CD14-positive monocyte (primary cell): ENCODE results near the gene VAMP4. TPM values are rescaled to one million over a fixed set of nuclear protein-coding genes. Genes with fewer than 3 reads are reported as not detected.

Experiments
- DNase-seq, 3 donors: peaks; one replicate each; pipeline ENCODE4 v3.0.0-alpha.2; 2011 to 2022
- H2AFZ ChIP-seq: 2 replicates; pipeline ENCODE4 v1.6.0; 2012; ENCODE audit warnings: mild to moderate bottlenecking, low read depth, low read length, inconsistent platforms; ENCODE audit not compliant: insufficient read depth, poor library complexity, severe bottlenecking
- H3K27ac ChIP-seq, 2 donors: 1 replicate in 1 of 2; 2 replicates in 1 of 2; pipeline ENCODE4 v1.5.1; 2012 to 2013; ENCODE audit warnings: low read length in 2 of 2, control low read depth in 1 of 2, inconsistent platforms in 1 of 2, low read depth in 1 of 2, mild to moderate bottlenecking in 1 of 2
- H3K27me3 ChIP-seq, 2 donors: one replicate each; pipeline versions ENCODE4 v1.6.0 to v1.6.1; 2011 to 2013; ENCODE audit warnings: low read length in 2 of 2; ENCODE audit not compliant: control insufficient read depth in 2 of 2, insufficient read depth in 2 of 2
- H3K36me3 ChIP-seq, 2 donors: replicated peaks in 1 of 2; 1 replicate in 1 of 2; 2 replicates in 1 of 2; pipeline versions ENCODE4 v1.5.1 to v1.6.1; 2012 to 2013; ENCODE audit warnings: low read length in 2 of 2, control low read depth in 1 of 2, inconsistent platforms in 1 of 2, mild to moderate bottlenecking in 1 of 2; ENCODE audit not compliant: insufficient read depth in 2 of 2, control insufficient read depth in 1 of 2
- H3K4me1 ChIP-seq, 2 donors: 1 replicate in 1 of 2; 2 replicates in 1 of 2; pipeline versions ENCODE4 v1.5.1 to v1.6.1; 2012 to 2013; ENCODE audit warnings: low read length in 2 of 2, control low read depth in 1 of 2, inconsistent platforms in 1 of 2, mild to moderate bottlenecking in 1 of 2, moderate library complexity in 1 of 2; ENCODE audit not compliant: insufficient read depth in 2 of 2, control insufficient read depth in 1 of 2
- H3K4me2 ChIP-seq: replicated peaks from 2 replicates; pipeline ENCODE3; 2012; ENCODE audit warnings: low read length, moderate library complexity, mild to moderate bottlenecking; ENCODE audit not compliant: poor library complexity, severe bottlenecking; ENCODE audit errors: extremely low read depth
- H3K4me3 ChIP-seq, 3 experiments: fragments of 200-600 bp in 1 of 3; sonication (generic) in 1 of 3; replicated peaks in 1 of 3; 1 replicate in 2 of 3; 2 replicates in 1 of 3; pipeline ENCODE4 v1.5.1; 2011 to 2013; ENCODE audit warnings: low read length in 3 of 3, mild to moderate bottlenecking in 3 of 3, control low read depth in 2 of 3, low read depth in 2 of 3, inconsistent platforms in 1 of 3, moderate library complexity in 1 of 3
- H3K79me2 ChIP-seq: 2 replicates; pipeline ENCODE4 v1.6.0; 2012; ENCODE audit warnings: mild to moderate bottlenecking, control low read depth, inconsistent platforms, low read length, moderate library complexity; ENCODE audit not compliant: insufficient read depth
- H3K9ac ChIP-seq: 2 replicates; pipeline ENCODE4 v1.6.0; 2017; ENCODE audit warnings: low read length, mild to moderate bottlenecking; ENCODE audit not compliant: insufficient read depth, poor library complexity, severe bottlenecking
- H3K9me3 ChIP-seq, 2 donors: replicated peaks in 1 of 2; 1 replicate in 1 of 2; 2 replicates in 1 of 2; pipeline versions ENCODE4 v1.5.1 to v1.6.1; 2012 to 2013; ENCODE audit warnings: low read length in 2 of 2, control low read depth in 1 of 2; ENCODE audit not compliant: control insufficient read depth in 1 of 2, insufficient read depth in 1 of 2
- H4K20me1 ChIP-seq: 2 replicates; pipeline ENCODE4 v1.6.0; 2012; ENCODE audit warnings: mild to moderate bottlenecking, low read length, control low read depth, moderate library complexity; ENCODE audit not compliant: insufficient read depth
- H3K27ac Mint-ChIP-seq, 7 donors: one replicate each; pipeline ENCODE4 v1.8.0; 2020; ENCODE audit warnings: mild to moderate bottlenecking in 7 of 7, mixed read lengths in 7 of 7, moderate library complexity in 6 of 7, inconsistent platforms in 2 of 7
- H3K27me3 Mint-ChIP-seq, 3 donors: one replicate each; pipeline ENCODE4 v1.8.0; 2021 to 2022; ENCODE audit warnings: low read depth in 3 of 3, mild to moderate bottlenecking in 3 of 3, mixed read lengths in 3 of 3, moderate library complexity in 3 of 3, inconsistent platforms in 1 of 3
- H3K36me3 Mint-ChIP-seq, 2 donors: one replicate each; pipeline ENCODE4 v1.8.0; 2020; ENCODE audit warnings: mixed read lengths in 2 of 2, inconsistent platforms in 1 of 2, mild to moderate bottlenecking in 1 of 2
- H3K4me1 Mint-ChIP-seq: one replicate; pipeline ENCODE4 v1.8.0; 2020; ENCODE audit warnings: mild to moderate bottlenecking, mixed read lengths
- H3K4me3 Mint-ChIP-seq, 2 donors: one replicate each; pipeline ENCODE4 v1.8.0; 2020; ENCODE audit warnings: mild to moderate bottlenecking in 2 of 2, mixed read lengths in 2 of 2, moderate library complexity in 1 of 2
- H3K9me3 Mint-ChIP-seq, 7 donors: one replicate each; pipeline ENCODE4 v1.8.0; 2020 to 2022; ENCODE audit warnings: mixed read lengths in 7 of 7, mild to moderate bottlenecking in 6 of 7, moderate library complexity in 6 of 7, inconsistent platforms in 2 of 7
- WGBS: methylation state at CpG from one replicate; pipeline ENCODE4 v1.1.5; 2013; ENCODE audit warnings: missing lambda C conversion rate; ENCODE audit not compliant: insufficient coverage; 5-methylcytosine and 5-hydroxymethylcytosine counted together
- intact Hi-C, 2 donors: fragments of 100-400 bp; cut with micrococcal nuclease; formaldehyde crosslinking; loops; one replicate each; pipeline versions ENCODE4 v1.15.0 to v1.15.1; 2023
- polyA plus RNA-seq, 3 donors: library from polyadenylated mRNA; depleted of rRNA in 1 of 3; unstranded in 2 of 3; stranded (reverse) in 1 of 3; fragments of 300-500 nt in 2 of 3; fragments of >200 nt in 1 of 3; fragmentation: Illumina TruSeq in 2 of 3; gene quantifications; 1 replicate in 2 of 3; 2 replicates in 1 of 3; pipeline ENCODE4 v1.2.3, GENCODE V29; 2012 to 2021
- TF ChIP-seq, protein P1 (sequence below): fragments of 200-600 bp; IDR thresholded peaks from one replicate; pipeline ENCODE4 v1.8.0; 2022; ENCODE audit warnings: antibody characterized with exemption, mild to moderate bottlenecking

Gene VAMP4
- polyA plus RNA-seq, 3 donors: 13.3 to 19.5 (median 18.8) TPM

DNA sequence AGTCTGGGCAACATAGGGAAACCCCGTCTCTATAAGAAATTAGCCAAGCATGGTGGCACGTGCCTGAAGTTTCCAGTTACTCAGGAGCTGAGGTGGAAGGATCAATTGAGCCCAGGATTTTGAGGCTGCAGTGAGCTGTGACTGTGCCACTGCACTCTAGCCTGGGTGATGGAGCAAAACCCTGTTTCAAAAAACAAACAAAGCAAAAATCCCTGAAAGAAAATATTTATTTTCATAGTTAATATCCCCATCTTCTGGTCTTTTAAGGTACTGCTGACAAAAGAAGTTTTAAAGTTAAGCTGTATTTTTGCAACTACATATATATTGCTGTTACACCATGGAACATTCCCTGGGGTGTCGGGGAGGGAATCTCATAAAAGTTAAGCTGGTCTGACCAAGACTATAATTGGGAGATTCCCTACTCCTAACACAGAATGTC, 26.0 kb downstream of the VAMP4 start:
- Histone ChIP-seq H3K27ac (no peak overlapping the region), H3K27me3 (no peaks in the 10 kb centered on the region), H3K79me2 (peaks cover 9% of the 10 kb centered on the region), H4K20me1 (peaks cover 6% of the 10 kb centered on the region), H3K9ac (no peak overlapping the region), H3K9me3 (no peaks in the 10 kb centered on the region), H3K4me3 (no peak overlapping the region), H3K4me2 (no peak overlapping the region), H3K36me3 (peaks cover 23 to 79% of the 10 kb centered on the region in 2 donors), H3K4me1 (no peaks in the 10 kb centered on the region), H2AFZ (no peak overlapping the region)
- Mint-ChIP-seq H3K27me3 (no peaks in the 10 kb centered on the region), H3K4me1 (peaks cover 2% of the 10 kb centered on the region), H3K4me3 (no peak overlapping the region), H3K9me3 (no peaks in the 10 kb centered on the region), H3K27ac (peak overlapping the region in 1 of 7 donors; percentile 15), H3K36me3 (peaks cover 45 to 53% of the 10 kb centered on the region in 2 donors)
- intact Hi-C loops: no loop called here
- WGBS: no CpG with 5 or more reads among the region's 3 CpGs
- no peak for DNase-seq
- TF ChIP-seq, protein P1, sequence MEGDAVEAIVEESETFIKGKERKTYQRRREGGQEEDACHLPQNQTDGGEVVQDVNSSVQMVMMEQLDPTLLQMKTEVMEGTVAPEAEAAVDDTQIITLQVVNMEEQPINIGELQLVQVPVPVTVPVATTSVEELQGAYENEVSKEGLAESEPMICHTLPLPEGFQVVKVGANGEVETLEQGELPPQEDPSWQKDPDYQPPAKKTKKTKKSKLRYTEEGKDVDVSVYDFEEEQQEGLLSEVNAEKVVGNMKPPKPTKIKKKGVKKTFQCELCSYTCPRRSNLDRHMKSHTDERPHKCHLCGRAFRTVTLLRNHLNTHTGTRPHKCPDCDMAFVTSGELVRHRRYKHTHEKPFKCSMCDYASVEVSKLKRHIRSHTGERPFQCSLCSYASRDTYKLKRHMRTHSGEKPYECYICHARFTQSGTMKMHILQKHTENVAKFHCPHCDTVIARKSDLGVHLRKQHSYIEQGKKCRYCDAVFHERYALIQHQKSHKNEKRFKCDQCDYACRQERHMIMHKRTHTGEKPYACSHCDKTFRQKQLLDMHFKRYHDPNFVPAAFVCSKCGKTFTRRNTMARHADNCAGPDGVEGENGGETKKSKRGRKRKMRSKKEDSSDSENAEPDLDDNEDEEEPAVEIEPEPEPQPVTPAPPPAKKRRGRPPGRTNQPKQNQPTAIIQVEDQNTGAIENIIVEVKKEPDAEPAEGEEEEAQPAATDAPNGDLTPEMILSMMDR: peak; percentile 36

DNA sequence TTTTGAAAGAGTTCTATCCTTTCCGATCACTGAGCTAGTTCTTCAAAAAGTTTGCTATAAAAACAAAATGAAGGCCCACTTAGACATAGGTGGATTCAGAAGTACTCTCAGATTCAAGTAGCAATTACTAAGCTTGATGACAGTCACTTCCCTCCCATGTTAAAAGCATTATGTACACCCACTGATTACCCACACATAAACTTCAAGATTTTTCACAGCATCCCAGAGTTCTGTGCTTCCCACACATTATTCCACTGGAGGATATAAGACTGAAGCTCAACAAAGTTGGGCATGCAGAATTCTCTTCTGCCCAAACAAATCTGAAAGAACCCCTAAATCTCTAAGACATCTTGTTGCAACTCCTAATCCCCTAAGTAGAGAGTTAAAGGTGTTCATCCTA, 29.5 kb downstream of the VAMP4 start:
- H2AFZ ChIP-seq: no peak overlapping the region
- peaks cover 44 to 90% of the 10 kb centered on the region in 2 donors for H3K36me3 ChIP-seq
- H3K36me3 Mint-ChIP-seq: peaks cover 59 to 69% of the 10 kb centered on the region in 2 donors
- no peaks in the 10 kb centered on the region for H3K27me3 Mint-ChIP-seq
- no peaks in the 10 kb centered on the region for H3K79me2 ChIP-seq
- intact Hi-C loops: no loop called here
- no peaks in the 10 kb centered on the region for H3K9me3 Mint-ChIP-seq
- H3K27me3 ChIP-seq: no peaks in the 10 kb centered on the region
- H3K4me3 Mint-ChIP-seq: no peak overlapping the region
- no peak overlapping the region for H3K4me2 ChIP-seq
- no peaks in the 10 kb centered on the region for H3K4me1 ChIP-seq
- peak overlapping the region in 1 of 7 donors; percentile 43 for H3K27ac Mint-ChIP-seq
- H3K27ac ChIP-seq: no peak overlapping the region
- H3K4me1 Mint-ChIP-seq: no peaks in the 10 kb centered on the region
- WGBS: no CpG with 5 or more reads among the region's 1 CpG
- H3K9me3 ChIP-seq: no peaks in the 10 kb centered on the region
- TF ChIP-seq, protein P1: no peak
- H4K20me1 ChIP-seq: no peaks in the 10 kb centered on the region
- H3K4me3 ChIP-seq: no peak overlapping the region
- H3K9ac ChIP-seq: no peak overlapping the region
- DNase-seq: no peak
